HFFc6 (cell line): ENCODE measurements around the gene SOX15. TPM values are rescaled to one million over a fixed set of nuclear protein-coding genes. Genes with fewer than 3 reads are reported as not detected.
A peak's percentile ranks its signal among the peaks of the same experiment; 100 is the strongest.

Experiments used
- DNase-seq: peaks from one replicate; pipeline ENCODE4 v3.0.0-alpha.2; 2018
- H3K27ac Mint-ChIP-seq: 2 replicates; pipeline ENCODE4 v1.8.0; 2020; ENCODE audit warnings: mild to moderate bottlenecking, mixed read lengths
- H3K27me3 Mint-ChIP-seq: 2 replicates; pipeline ENCODE4 v1.8.0; 2021; ENCODE audit warnings: mild to moderate bottlenecking, moderate library complexity, mixed read lengths; ENCODE audit not compliant: insufficient read depth
- H3K36me3 Mint-ChIP-seq: 2 replicates; pipeline ENCODE4 v1.8.0; 2021; ENCODE audit warnings: low read depth, mixed read lengths
- H3K4me1 Mint-ChIP-seq: 2 replicates; pipeline ENCODE4 v1.8.0; 2020; ENCODE audit warnings: low read depth, mixed read lengths
- H3K4me3 Mint-ChIP-seq: 2 replicates; pipeline ENCODE4 v1.8.0; 2020; ENCODE audit warnings: mild to moderate bottlenecking, moderate library complexity, mixed read lengths
- H3K9me3 Mint-ChIP-seq: 2 replicates; pipeline ENCODE4 v1.8.0; 2020; ENCODE audit warnings: mild to moderate bottlenecking, mixed read lengths
- long read RNA-seq: library from polyadenylated mRNA; unstranded; transcript quantifications from one replicate; pipeline ENCODE4 v2.0.0, GENCODE V29; 2019
- total RNA-seq, 6 experiments: library from RNA; stranded (reverse); fragmentation: NEBNext Ultra II Directional; extraction: Animal tissue kit (Norgen Biotek cat#: 25700); gene quantifications; 2 replicates in 1 of 6; 3 replicates in 5 of 6; pipeline ENCODE4 v1.2.3, GENCODE V29; 2021
- TF ChIP-seq, protein P1 (sequence below): fragments of 200-600 bp; sonication (generic); IDR thresholded peaks from 2 replicates; pipeline ENCODE4 v1.5.0; 2021; ENCODE audit warnings: antibody characterized with exemption, mild to moderate bottlenecking

Gene SOX15
- 1 to 10 TPM in 1 of 6 experiments, under 1 TPM in 5; 0.62 to 1.0 (median 0.81) TPM for total RNA-seq
- long read RNA-seq = 0 reads

GRCh38 chr17:7589891-7590691 is at the start of gene SOX15:
SOX15 (minus strand) TSS chr17:7590094; CDS start chr17:7589676, 418 bp downstream.
- TF ChIP-seq, protein P1, sequence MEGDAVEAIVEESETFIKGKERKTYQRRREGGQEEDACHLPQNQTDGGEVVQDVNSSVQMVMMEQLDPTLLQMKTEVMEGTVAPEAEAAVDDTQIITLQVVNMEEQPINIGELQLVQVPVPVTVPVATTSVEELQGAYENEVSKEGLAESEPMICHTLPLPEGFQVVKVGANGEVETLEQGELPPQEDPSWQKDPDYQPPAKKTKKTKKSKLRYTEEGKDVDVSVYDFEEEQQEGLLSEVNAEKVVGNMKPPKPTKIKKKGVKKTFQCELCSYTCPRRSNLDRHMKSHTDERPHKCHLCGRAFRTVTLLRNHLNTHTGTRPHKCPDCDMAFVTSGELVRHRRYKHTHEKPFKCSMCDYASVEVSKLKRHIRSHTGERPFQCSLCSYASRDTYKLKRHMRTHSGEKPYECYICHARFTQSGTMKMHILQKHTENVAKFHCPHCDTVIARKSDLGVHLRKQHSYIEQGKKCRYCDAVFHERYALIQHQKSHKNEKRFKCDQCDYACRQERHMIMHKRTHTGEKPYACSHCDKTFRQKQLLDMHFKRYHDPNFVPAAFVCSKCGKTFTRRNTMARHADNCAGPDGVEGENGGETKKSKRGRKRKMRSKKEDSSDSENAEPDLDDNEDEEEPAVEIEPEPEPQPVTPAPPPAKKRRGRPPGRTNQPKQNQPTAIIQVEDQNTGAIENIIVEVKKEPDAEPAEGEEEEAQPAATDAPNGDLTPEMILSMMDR = no peak
- peaks cover 7% of the 10 kb centered on the region for H3K27me3 Mint-ChIP-seq

DNA sequence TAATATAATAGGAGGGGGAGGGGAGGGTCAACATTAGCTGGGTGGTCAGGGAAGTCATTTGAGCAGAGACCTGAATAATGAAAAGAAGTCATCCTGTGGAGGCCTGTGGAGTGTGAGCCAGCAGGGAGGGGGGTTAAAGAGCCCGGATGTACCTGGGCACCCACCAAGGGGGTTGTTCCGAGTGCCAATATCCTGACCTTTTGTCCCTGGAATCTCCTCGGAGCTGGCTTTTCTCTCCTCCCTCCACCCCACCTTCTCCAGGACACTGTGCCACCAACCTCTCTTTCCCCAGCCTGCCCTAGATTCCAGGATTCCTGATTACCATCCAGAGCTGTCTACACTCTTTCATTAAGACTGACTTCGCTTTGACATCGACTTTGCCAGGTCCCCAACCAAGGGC is 46.3 kb upstream of the SOX15 start:
- H3K36me3 Mint-ChIP-seq = no peaks in the 10 kb centered on the region
- H3K27me3 Mint-ChIP-seq = peaks cover 8% of the 10 kb centered on the region
- H3K9me3 Mint-ChIP-seq = no peaks in the 10 kb centered on the region
- H3K4me1 Mint-ChIP-seq = no peaks in the 10 kb centered on the region
- TF ChIP-seq, protein P1 = no peak
- no peak overlapping the region for H3K27ac Mint-ChIP-seq
- no peak for DNase-seq
- no peak overlapping the region for H3K4me3 Mint-ChIP-seq

More at GRCh38 chr17:7589891-7590691, at the start of gene SOX15:
- Mint-ChIP-seq H3K36me3 (peaks cover 24% of the 10 kb centered on the region), H3K9me3 (no peaks in the 10 kb centered on the region), H3K4me3 (peak within 1 kb of the TSS; percentile 75), H3K27ac (peak within 1 kb of the TSS; percentile 94), H3K4me1 (peaks cover 66% of the 10 kb centered on the region)
- DNase-seq = peak; percentile 55

GRCh38 chr17:7634384-7634783 is 44.5 kb upstream of the SOX15 start:
- Mint-ChIP-seq H3K4me1 (no peaks in the 10 kb centered on the region), H3K27ac (no peak overlapping the region), H3K9me3 (no peaks in the 10 kb centered on the region), H3K36me3 (no peaks in the 10 kb centered on the region), H3K27me3 (peaks cover 6% of the 10 kb centered on the region), H3K4me3 (no peak overlapping the region)
- peak; percentile 25 for DNase-seq
- TF ChIP-seq, protein P1 = peak; percentile 69

DNA sequence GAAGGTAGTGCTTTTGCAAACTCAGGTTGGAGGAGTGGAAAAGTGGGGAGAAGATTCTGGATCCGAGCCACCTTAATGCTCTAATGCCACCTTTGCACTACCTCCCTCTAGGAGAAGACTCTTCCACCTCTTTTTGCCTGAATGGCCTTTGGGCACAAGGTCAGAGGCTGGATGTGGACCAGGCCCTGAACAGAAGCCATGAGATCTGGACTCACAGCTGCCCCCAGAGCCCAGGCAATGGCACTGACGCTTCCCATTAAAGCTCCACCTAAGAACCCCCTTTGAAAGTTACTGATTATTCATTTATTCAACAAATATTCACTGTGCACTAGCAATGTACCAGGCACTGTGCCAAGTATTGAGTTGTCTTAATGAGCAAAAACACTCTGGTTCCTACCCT is 43.2 kb upstream of the SOX15 start:
- H3K4me1 Mint-ChIP-seq = no peaks in the 10 kb centered on the region
- peaks cover 4% of the 10 kb centered on the region for H3K27me3 Mint-ChIP-seq
- no peak overlapping the region for H3K27ac Mint-ChIP-seq
- no peaks in the 10 kb centered on the region for H3K9me3 Mint-ChIP-seq
- no peaks in the 10 kb centered on the region for H3K36me3 Mint-ChIP-seq
- H3K4me3 Mint-ChIP-seq = no peak overlapping the region
- no peak for DNase-seq
- TF ChIP-seq, protein P1 = no peak

GRCh38 chr17:7632492-7632894 is 42.6 kb upstream of the SOX15 start:
- TF ChIP-seq, protein P1 = peak; percentile 82
- Mint-ChIP-seq H3K27me3 (peaks cover 4% of the 10 kb centered on the region), H3K4me3 (no peak overlapping the region), H3K27ac (no peak overlapping the region), H3K9me3 (no peaks in the 10 kb centered on the region), H3K36me3 (no peaks in the 10 kb centered on the region), H3K4me1 (no peaks in the 10 kb centered on the region)
- peak; percentile 51 for DNase-seq
